Measurements from ENCODE around the gene HS6ST3. TPM values are rescaled to one million over a fixed set of nuclear protein-coding genes. Genes with fewer than 3 reads are reported as not detected.

HS6ST3 gene
- total RNA-seq, 1 experiment from 2014 or later = 0.11 TPM

- Histone ChIP-seq H3K36me3 (ENCODE audit: low read depth, low read length) (no peaks in the 10 kb centered on the region), H3K27ac (ENCODE audit: low read length) (no peak overlapping the region), H3K79me2 (ENCODE audit: low read length) (no peaks in the 10 kb centered on the region), H3K9me3 (ENCODE audit: low read length) (no peaks in the 10 kb centered on the region), H3K4me2 (ENCODE audit: low read length) (no peak overlapping the region), H3K9ac (ENCODE audit: low read length) (no peak overlapping the region), H3K4me1 (ENCODE audit: insufficient read depth, low read length) (no peaks in the 10 kb centered on the region), H4K20me1 (ENCODE audit: low read length) (no peaks in the 10 kb centered on the region), H3K9me2 (replicated peaks; ENCODE audit: low read length) (no peaks in the 10 kb centered on the region), H2AFZ (ENCODE audit: low read length) (no peak overlapping the region), H3F3A (ENCODE audit: low read length, unreplicated experiment) (no peaks in the 10 kb centered on the region), H3K4me3 (ENCODE audit: low read length) (no peak overlapping the region), H3K27me3 (ENCODE audit: low read length) (no peaks in the 10 kb centered on the region)
- POLR2A ChIA-PET (ENCODE audit: unreplicated experiment) = no interaction called here
- no peak for TF ChIP-seq EZH2 (IDR thresholded peaks at IDR 0.05; ENCODE audit: low read length, unreplicated experiment)
- TF ChIP-seq EZH2phosphoT487 (IDR thresholded peaks at IDR 0.05; ENCODE audit: borderline replicate concordance, low read length) = no peak
- TF ChIP-seq, protein P1, sequence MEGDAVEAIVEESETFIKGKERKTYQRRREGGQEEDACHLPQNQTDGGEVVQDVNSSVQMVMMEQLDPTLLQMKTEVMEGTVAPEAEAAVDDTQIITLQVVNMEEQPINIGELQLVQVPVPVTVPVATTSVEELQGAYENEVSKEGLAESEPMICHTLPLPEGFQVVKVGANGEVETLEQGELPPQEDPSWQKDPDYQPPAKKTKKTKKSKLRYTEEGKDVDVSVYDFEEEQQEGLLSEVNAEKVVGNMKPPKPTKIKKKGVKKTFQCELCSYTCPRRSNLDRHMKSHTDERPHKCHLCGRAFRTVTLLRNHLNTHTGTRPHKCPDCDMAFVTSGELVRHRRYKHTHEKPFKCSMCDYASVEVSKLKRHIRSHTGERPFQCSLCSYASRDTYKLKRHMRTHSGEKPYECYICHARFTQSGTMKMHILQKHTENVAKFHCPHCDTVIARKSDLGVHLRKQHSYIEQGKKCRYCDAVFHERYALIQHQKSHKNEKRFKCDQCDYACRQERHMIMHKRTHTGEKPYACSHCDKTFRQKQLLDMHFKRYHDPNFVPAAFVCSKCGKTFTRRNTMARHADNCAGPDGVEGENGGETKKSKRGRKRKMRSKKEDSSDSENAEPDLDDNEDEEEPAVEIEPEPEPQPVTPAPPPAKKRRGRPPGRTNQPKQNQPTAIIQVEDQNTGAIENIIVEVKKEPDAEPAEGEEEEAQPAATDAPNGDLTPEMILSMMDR (conservative IDR thresholded peaks at IDR 0.05; ENCODE audit: low read depth, low read length) = no peak
- intact Hi-C loops (cut with micrococcal nuclease) = no loop called here
- no TSS peak for BruUV-seq (replicated peaks)
- CTCF ChIA-PET = no interaction called here
- no peak for DNase-seq
- ATAC-seq = no peak
Observed at GRCh38 chr13:96661612-96662011, 571.7 kb downstream of the HS6ST3 start.

DNA sequence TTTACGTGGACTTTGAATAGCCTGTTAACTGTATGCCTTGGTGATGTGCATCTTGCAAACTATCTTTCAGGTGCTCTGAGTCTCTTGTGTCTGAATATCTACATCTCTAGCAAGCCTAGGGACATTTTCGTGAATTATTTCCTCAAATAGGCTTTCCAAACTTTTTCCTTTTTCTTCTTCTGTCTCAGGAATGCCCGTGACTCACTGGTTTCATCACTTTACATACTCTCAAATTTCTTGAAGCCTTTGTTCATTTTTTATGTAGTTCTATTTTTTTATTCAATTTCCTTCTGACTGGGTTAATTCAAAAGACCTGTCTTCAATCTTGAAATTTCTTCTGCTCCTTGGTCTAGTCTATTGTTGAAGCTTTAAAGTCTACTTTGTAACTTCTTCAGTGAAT lies 572.1 kb downstream of the HS6ST3 start:
- no peak overlapping the region for H3K4me2 ChIP-seq (ENCODE audit: low read length)
- no peaks in the 10 kb centered on the region for H3K9me3 ChIP-seq (ENCODE audit: low read length)
- H3K9ac ChIP-seq (ENCODE audit: low read length) = no peak overlapping the region
- H3K27me3 ChIP-seq (ENCODE audit: low read length) = no peaks in the 10 kb centered on the region
- H4K20me1 ChIP-seq (ENCODE audit: low read length) = no peaks in the 10 kb centered on the region
- H3K27ac ChIP-seq (ENCODE audit: low read length) = no peak overlapping the region
- H2AFZ ChIP-seq (ENCODE audit: low read length) = no peak overlapping the region
- TF ChIP-seq, protein P1 (conservative IDR thresholded peaks at IDR 0.05; ENCODE audit: low read depth, low read length) = no peak
- TF ChIP-seq EZH2phosphoT487 (IDR thresholded peaks at IDR 0.05; ENCODE audit: borderline replicate concordance, low read length) (no peak), EZH2 (IDR thresholded peaks at IDR 0.05; ENCODE audit: low read length, unreplicated experiment) (no peak)
- intact Hi-C loops (cut with micrococcal nuclease) = no loop called here
- POLR2A ChIA-PET (ENCODE audit: unreplicated experiment) = no interaction called here
- DNase-seq (peak; percentile 15), ATAC-seq (no peak)
- H3K9me2 ChIP-seq (replicated peaks; ENCODE audit: low read length) = no peaks in the 10 kb centered on the region
- H3K4me1 ChIP-seq (ENCODE audit: insufficient read depth, low read length) = no peaks in the 10 kb centered on the region
- H3K79me2 ChIP-seq (ENCODE audit: low read length) = no peaks in the 10 kb centered on the region
- CTCF ChIA-PET = no interaction called here
- H3F3A ChIP-seq (ENCODE audit: low read length, unreplicated experiment) = no peaks in the 10 kb centered on the region
- H3K36me3 ChIP-seq (ENCODE audit: low read depth, low read length) = no peaks in the 10 kb centered on the region
- H3K4me3 ChIP-seq (ENCODE audit: low read length) = no peak overlapping the region
- BruUV-seq (replicated peaks) = no TSS peak

- Histone ChIP-seq H3K9me2 (replicated peaks; ENCODE audit: low read length) (no peaks in the 10 kb centered on the region), H3K79me2 (ENCODE audit: low read length) (no peaks in the 10 kb centered on the region), H3K4me3 (ENCODE audit: low read length) (no peak overlapping the region), H3K27ac (ENCODE audit: low read length) (no peak overlapping the region), H2AFZ (ENCODE audit: low read length) (no peak overlapping the region), H3K9ac (ENCODE audit: low read length) (no peak overlapping the region), H3K4me1 (ENCODE audit: insufficient read depth, low read length) (peaks cover 24% of the 10 kb centered on the region), H3F3A (ENCODE audit: low read length, unreplicated experiment) (no peaks in the 10 kb centered on the region), H3K4me2 (ENCODE audit: low read length) (no peak overlapping the region), H3K36me3 (ENCODE audit: low read depth, low read length) (no peaks in the 10 kb centered on the region), H3K27me3 (ENCODE audit: low read length) (no peaks in the 10 kb centered on the region), H4K20me1 (ENCODE audit: low read length) (no peaks in the 10 kb centered on the region), H3K9me3 (ENCODE audit: low read length) (no peaks in the 10 kb centered on the region)
- ChIA-PET CTCF (no interaction called here), POLR2A (ENCODE audit: unreplicated experiment) (interaction anchor here (0.6 kb wide), 1 partner anchor 81 kb away, joined by 5 read pairs; no protein-coding TSS in a partner anchor)
- no TSS peak for BruUV-seq (replicated peaks)
- intact Hi-C loops (cut with micrococcal nuclease) = no loop called here
- no peak for DNase-seq
- TF ChIP-seq EZH2 (IDR thresholded peaks at IDR 0.05; ENCODE audit: low read length, unreplicated experiment) (no peak), EZH2phosphoT487 (IDR thresholded peaks at IDR 0.05; ENCODE audit: borderline replicate concordance, low read length) (no peak)
- TF ChIP-seq, protein P1 (conservative IDR thresholded peaks at IDR 0.05; ENCODE audit: low read depth, low read length) = no peak
- ATAC-seq = no peak
Observed at GRCh38 chr13:96667294-96668018, 577.5 kb downstream of the HS6ST3 start.

Measured in PC-3 (cell line).